Esophagus muscularis mucosa (tissue), 4 donors: ENCODE data around the gene THBS3. TPM values are rescaled to one million over a fixed set of nuclear protein-coding genes. Genes with fewer than 3 reads are reported as not detected.
"Not testable (repeated sequence)": the region's sequence is repeated elsewhere in the genome, so short reads cannot be mapped to it uniquely, and the experiment has no call there.

Source experiments
- DNase-seq: peaks from one replicate; pipeline ENCODE4 v3.0.0-alpha.2; 2017; ENCODE audit errors: extremely low spot score
- H3K27ac ChIP-seq, 4 donors: fragments of 200-600 bp; sonication (generic); replicated peaks in 1 of 4; 1 replicate in 3 of 4; 2 replicates in 1 of 4; pipeline ENCODE4 v1.5.1; 2016 to 2019; ENCODE audit warnings: mild to moderate bottlenecking in 1 of 4
- H3K27me3 ChIP-seq, 4 donors: fragments of 200-600 bp; sonication (generic); one replicate each; pipeline versions ENCODE4 v1.5.1 to v1.6.0; 2016 to 2019
- H3K36me3 ChIP-seq, 4 donors: fragments of 200-600 bp; sonication (generic); one replicate each; pipeline ENCODE4 v1.5.1; 2016 to 2019
- H3K4me1 ChIP-seq, 4 donors: fragments of 200-600 bp; sonication (generic); one replicate each; pipeline ENCODE4 v1.5.1; 2016 to 2019
- H3K4me3 ChIP-seq, 4 donors: fragments of 200-600 bp; sonication (generic); 1 replicate in 2 of 4; 2 replicates in 2 of 4; pipeline ENCODE4 v1.5.1; 2016 to 2019; ENCODE audit warnings: mild to moderate bottlenecking in 4 of 4, moderate library complexity in 1 of 4
- H3K9me3 ChIP-seq, 4 donors: fragments of 200-600 bp; sonication (generic); 1 replicate in 3 of 4; 2 replicates in 1 of 4; pipeline ENCODE4 v1.5.1; 2016 to 2019
- CTCF ChIP-seq, 3 experiments: fragments of 200-600 bp in 2 of 3; fragments of 450-650 bp in 1 of 3; sonication (generic) in 2 of 3; IDR thresholded peaks; one replicate each; pipeline ENCODE4 v1.5.1; 2017 to 2019; ENCODE audit warnings: antibody characterized with exemption in 3 of 3, mild to moderate bottlenecking in 2 of 3, moderate library complexity in 1 of 3
- EP300 ChIP-seq: sonication (generic); formaldehyde crosslinking; IDR thresholded peaks from one replicate; pipeline ENCODE4 v1.6.1; 2017; ENCODE audit warnings: antibody characterized with exemption
- POLR2A ChIP-seq: fragments of 450-650 bp; IDR thresholded peaks from one replicate; pipeline ENCODE4 v1.6.1; 2017; ENCODE audit warnings: antibody characterized with exemption, moderate library complexity, mild to moderate bottlenecking, low read depth
- POLR2AphosphoS5 ChIP-seq, 2 donors: sonication (generic); formaldehyde crosslinking; IDR thresholded peaks; one replicate each; pipeline ENCODE4 v1.6.1; 2017; ENCODE audit warnings: antibody characterized with exemption in 2 of 2
- WGBS: methylation state at CpG from one replicate; pipeline ENCODE4 v1.1.5; 2018; 5-methylcytosine and 5-hydroxymethylcytosine counted together
- intact Hi-C: fragments of 100-400 bp; cut with DNase I; formaldehyde crosslinking; loops from one replicate; pipeline ENCODE4 v1.15.1; 2023
- total RNA-seq, 4 donors: library from RNA; depleted of rRNA; stranded (reverse); fragments of >200 nt; gene quantifications; one replicate each; pipeline versions ENCODE4 v1.1.0 to v1.2.1, GENCODE V29; 2016

The THBS3 gene
- total RNA-seq, 4 donors from 2014 or later: 16.2 to 37.4 (median 23.4) TPM

GRCh38 chr1:155166471-155167165 is 41.1 kb downstream of the THBS3 start:
- intact Hi-C loops: no loop called here
- DNase-seq: peak; percentile 90
- Histone ChIP-seq H3K27ac (peak overlapping the region; percentile 29 to 66 (median 49)), H3K4me1 (peaks cover 16 to 30% (median 28%) of the 10 kb centered on the region in 4 donors), H3K4me3 (peak overlapping the region; percentile 9 to 42 (median 12)), H3K9me3 (no peaks in the 10 kb centered on the region), H3K36me3 (peaks cover 0 to 26% (median 23%) of the 10 kb centered on the region in 4 donors), H3K27me3 (no peaks in the 10 kb centered on the region)
- peak in 1 of 2 donors; percentile 42 for TF ChIP-seq POLR2AphosphoS5 (IDR thresholded peaks at IDR 0.05)
- no peak for TF ChIP-seq CTCF (IDR thresholded peaks at IDR 0.05)
- TF ChIP-seq POLR2A: no peak
- TF ChIP-seq EP300: no peak
- WGBS: 34% methylated on average over 16 of the region's 27 CpGs

DNA sequence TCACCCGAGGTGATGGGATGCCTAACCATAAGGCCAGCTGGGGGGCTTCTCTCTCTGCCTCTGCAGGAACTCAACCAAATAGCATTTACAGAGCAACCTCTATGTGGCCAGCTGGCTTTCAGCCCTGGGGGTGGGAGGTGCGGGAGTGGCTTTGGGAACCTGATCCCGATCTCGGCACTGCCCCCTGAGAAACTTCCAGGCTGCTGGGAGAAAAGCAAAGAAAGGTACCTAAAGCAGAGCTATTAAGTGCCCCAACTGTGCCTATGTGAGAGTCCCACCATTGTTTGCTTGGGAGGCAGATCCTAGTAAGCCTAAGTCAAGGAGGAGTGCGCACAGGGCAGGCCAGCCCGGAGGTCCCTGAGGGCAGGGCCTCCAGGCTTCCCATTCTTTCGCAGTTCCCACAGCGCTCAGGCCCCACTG is 41.6 kb downstream of the THBS3 start:
- H3K4me1 ChIP-seq: peaks cover 16 to 29% (median 24%) of the 10 kb centered on the region in 4 donors
- intact Hi-C loops: no loop called here
- peaks cover 0 to 26% (median 23%) of the 10 kb centered on the region in 4 donors for H3K36me3 ChIP-seq
- no peaks in the 10 kb centered on the region for H3K27me3 ChIP-seq
- H3K9me3 ChIP-seq: no peaks in the 10 kb centered on the region
- no peak for DNase-seq
- H3K27ac ChIP-seq: peak overlapping the region in 3 of 4 donors; percentile 48 to 66 (median 50)
- WGBS: 66% methylated on average over 8 of the region's 8 CpGs
- TF ChIP-seq EP300 (no peak), POLR2A (no peak), POLR2AphosphoS5 (IDR thresholded peaks at IDR 0.05) (no peak), CTCF (IDR thresholded peaks at IDR 0.05) (no peak)
- H3K4me3 ChIP-seq: peak overlapping the region in 2 of 4 donors; percentile 9 to 10

GRCh38 chr1:155164625-155165024 is 43.1 kb downstream of the THBS3 start:
- H3K27me3 ChIP-seq, H3K9me3 ChIP-seq, H3K27ac ChIP-seq, DNase-seq, H3K4me3 ChIP-seq, intact Hi-C loops: not testable (repeated sequence)
- WGBS: 93% methylated on average over 11 of the region's 11 CpGs
- peaks cover 16 to 29% (median 22%) of the 10 kb centered on the region in 4 donors for H3K4me1 ChIP-seq
- peaks cover 0 to 12% (median 9%) of the 10 kb centered on the region in 4 donors for H3K36me3 ChIP-seq

GRCh38 chr1:155163785-155164184 is 43.9 kb downstream of the THBS3 start:
- H3K36me3 ChIP-seq, DNase-seq, intact Hi-C loops, H3K4me3 ChIP-seq, H3K9me3 ChIP-seq, H3K27me3 ChIP-seq, H3K27ac ChIP-seq: not testable (repeated sequence)
- H3K4me1 ChIP-seq: peaks cover 16 to 29% (median 22%) of the 10 kb centered on the region in 4 donors
- 95% methylated on average over 4 of the region's 4 CpGs for WGBS

GRCh38 chr1:155162631-155163030 is 45.1 kb downstream of the THBS3 start:
- H3K9me3 ChIP-seq, H3K27me3 ChIP-seq, H3K27ac ChIP-seq, intact Hi-C loops, H3K4me3 ChIP-seq, H3K36me3 ChIP-seq, DNase-seq: not testable (repeated sequence)
- WGBS: 96% methylated on average over 6 of the region's 6 CpGs
- peaks cover 11 to 22% (median 17%) of the 10 kb centered on the region in 4 donors for H3K4me1 ChIP-seq

DNA sequence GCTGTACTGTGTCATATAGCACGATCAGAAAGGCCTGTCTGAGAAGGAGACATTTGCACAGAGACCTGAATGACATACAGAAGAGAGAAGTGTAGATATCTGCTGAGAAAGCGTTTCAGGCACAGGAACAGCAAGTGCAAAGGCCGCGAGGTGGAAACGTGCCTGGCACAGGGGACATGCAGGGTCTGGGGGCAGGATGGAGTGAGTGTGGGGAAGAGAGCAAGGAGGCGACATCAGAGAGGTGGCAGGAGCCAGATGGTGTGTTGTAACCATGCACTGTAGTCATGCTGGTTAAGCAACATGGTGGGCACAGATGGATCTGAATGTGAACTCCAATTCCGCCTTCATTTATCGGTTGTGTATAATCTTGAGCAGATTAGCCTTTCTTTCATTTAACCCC is 47.6 kb downstream of the THBS3 start:
- Histone ChIP-seq H3K4me3 (no peak overlapping the region), H3K36me3 (no peaks in the 10 kb centered on the region), H3K27me3 (no peaks in the 10 kb centered on the region), H3K4me1 (no peaks in the 10 kb centered on the region), H3K9me3 (no peaks in the 10 kb centered on the region), H3K27ac (no peak overlapping the region)
- DNase-seq: no peak
- no peak for TF ChIP-seq CTCF (IDR thresholded peaks at IDR 0.05)
- TF ChIP-seq POLR2AphosphoS5 (IDR thresholded peaks at IDR 0.05): no peak
- TF ChIP-seq POLR2A: no peak
- no peak for TF ChIP-seq EP300
- intact Hi-C loops: no loop called here
- 78% methylated on average over 8 of the region's 8 CpGs for WGBS
